ENCODE data around the gene MASP1. TPM values are rescaled to one million over a fixed set of nuclear protein-coding genes. Genes with fewer than 3 reads are reported as not detected.

Gene MASP1
- total RNA-seq, 1 experiment from 2014 or later: not detected

DNA sequence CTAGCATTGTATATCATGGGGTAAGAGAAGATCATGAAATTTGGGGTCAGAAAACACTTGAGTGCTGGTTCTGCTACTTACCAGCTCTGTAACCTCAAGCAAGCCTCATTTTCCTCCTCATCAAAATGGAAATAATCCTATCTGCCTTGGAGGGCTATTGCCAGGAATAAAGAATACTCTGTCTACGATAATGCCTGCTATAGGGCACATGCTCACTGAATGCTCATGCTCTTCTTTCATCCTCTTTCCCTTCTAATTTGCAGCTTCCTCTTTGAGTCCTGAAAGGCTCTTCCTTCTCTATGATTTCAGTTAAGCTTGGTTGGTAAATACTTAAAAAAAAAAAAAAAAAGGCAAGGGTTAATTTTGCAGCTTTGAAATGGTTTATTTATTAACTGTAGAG is 81.4 kb downstream of the MASP1 start:
- H3K4me3 ChIP-seq (ENCODE audit: low read depth in 2 of 2, low read length in 2 of 2): no peak overlapping the region
- no peak for TF ChIP-seq SIN3A (IDR thresholded peaks at IDR 0.05; ENCODE audit: borderline replicate concordance, insufficient read depth, low read depth, low read length)
- TF ChIP-seq, protein P1, sequence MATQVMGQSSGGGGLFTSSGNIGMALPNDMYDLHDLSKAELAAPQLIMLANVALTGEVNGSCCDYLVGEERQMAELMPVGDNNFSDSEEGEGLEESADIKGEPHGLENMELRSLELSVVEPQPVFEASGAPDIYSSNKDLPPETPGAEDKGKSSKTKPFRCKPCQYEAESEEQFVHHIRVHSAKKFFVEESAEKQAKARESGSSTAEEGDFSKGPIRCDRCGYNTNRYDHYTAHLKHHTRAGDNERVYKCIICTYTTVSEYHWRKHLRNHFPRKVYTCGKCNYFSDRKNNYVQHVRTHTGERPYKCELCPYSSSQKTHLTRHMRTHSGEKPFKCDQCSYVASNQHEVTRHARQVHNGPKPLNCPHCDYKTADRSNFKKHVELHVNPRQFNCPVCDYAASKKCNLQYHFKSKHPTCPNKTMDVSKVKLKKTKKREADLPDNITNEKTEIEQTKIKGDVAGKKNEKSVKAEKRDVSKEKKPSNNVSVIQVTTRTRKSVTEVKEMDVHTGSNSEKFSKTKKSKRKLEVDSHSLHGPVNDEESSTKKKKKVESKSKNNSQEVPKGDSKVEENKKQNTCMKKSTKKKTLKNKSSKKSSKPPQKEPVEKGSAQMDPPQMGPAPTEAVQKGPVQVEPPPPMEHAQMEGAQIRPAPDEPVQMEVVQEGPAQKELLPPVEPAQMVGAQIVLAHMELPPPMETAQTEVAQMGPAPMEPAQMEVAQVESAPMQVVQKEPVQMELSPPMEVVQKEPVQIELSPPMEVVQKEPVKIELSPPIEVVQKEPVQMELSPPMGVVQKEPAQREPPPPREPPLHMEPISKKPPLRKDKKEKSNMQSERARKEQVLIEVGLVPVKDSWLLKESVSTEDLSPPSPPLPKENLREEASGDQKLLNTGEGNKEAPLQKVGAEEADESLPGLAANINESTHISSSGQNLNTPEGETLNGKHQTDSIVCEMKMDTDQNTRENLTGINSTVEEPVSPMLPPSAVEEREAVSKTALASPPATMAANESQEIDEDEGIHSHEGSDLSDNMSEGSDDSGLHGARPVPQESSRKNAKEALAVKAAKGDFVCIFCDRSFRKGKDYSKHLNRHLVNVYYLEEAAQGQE (IDR thresholded peaks at IDR 0.05; ENCODE audit: insufficient read depth in 1 of 2, low read depth in 2 of 2, low read length in 1 of 2): no peak
- no peak for TF ChIP-seq POLR2AphosphoS5 (IDR thresholded peaks at IDR 0.05; ENCODE audit: low read depth, low read length)
- TF ChIP-seq TCF7L2 (IDR thresholded peaks at IDR 0.05; ENCODE audit: low read depth, low read length): no peak
- TF ChIP-seq, protein P2, sequence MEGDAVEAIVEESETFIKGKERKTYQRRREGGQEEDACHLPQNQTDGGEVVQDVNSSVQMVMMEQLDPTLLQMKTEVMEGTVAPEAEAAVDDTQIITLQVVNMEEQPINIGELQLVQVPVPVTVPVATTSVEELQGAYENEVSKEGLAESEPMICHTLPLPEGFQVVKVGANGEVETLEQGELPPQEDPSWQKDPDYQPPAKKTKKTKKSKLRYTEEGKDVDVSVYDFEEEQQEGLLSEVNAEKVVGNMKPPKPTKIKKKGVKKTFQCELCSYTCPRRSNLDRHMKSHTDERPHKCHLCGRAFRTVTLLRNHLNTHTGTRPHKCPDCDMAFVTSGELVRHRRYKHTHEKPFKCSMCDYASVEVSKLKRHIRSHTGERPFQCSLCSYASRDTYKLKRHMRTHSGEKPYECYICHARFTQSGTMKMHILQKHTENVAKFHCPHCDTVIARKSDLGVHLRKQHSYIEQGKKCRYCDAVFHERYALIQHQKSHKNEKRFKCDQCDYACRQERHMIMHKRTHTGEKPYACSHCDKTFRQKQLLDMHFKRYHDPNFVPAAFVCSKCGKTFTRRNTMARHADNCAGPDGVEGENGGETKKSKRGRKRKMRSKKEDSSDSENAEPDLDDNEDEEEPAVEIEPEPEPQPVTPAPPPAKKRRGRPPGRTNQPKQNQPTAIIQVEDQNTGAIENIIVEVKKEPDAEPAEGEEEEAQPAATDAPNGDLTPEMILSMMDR (IDR thresholded peaks at IDR 0.05): no peak
- DNase-seq (ENCODE audit: low read depth, low spot score): no peak
- H3K36me3 ChIP-seq (ENCODE audit: control insufficient read depth, insufficient read depth, low read length): no peaks in the 10 kb centered on the region
- no peak for ATAC-seq
- in situ Hi-C loops (cut with HindIII; ENCODE audit: low pct_unique_long_range_greater_than_20kb, low sequenced_read_pairs): no loop called here
- CTCF ChIA-PET: no interaction called here
- no TSS peak for BruUV-seq (replicated peaks)
- H3K9me3 ChIP-seq (ENCODE audit: control insufficient read depth, insufficient read depth, low read depth, low read length): no peaks in the 10 kb centered on the region
- H3K4me1 ChIP-seq (ENCODE audit: control insufficient read depth, insufficient read depth, low read length): no peaks in the 10 kb centered on the region
- POLR2A ChIA-PET: no interaction called here
- H3K27me3 ChIP-seq (ENCODE audit: control insufficient read depth, insufficient read depth, low read length): peaks cover 22% of the 10 kb centered on the region
- H3K27ac ChIP-seq (ENCODE audit: low read length): no peak overlapping the region
- intact Hi-C loops (cut with micrococcal nuclease; ENCODE audit: unreplicated experiment): no loop called here

DNA sequence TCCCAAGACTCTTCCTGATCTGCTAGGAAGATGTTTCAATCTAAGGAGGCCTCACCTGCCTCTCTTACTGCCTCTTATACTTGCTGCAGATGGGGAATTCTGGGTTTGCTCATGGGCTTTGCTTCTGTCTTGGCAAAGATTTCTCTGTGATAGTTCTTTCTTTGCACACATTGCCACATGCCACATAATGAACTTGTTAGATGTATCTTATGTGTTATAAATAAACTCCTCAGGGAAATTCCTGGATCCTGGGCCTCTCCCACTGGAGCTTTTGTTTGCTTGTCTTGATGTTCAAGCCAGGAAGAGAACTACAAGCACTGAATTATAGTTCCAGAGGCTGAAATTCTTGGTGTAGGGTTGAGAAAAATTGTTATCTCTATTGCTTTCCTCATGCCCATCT is 82.0 kb downstream of the MASP1 start:
- Histone ChIP-seq H3K27me3 (ENCODE audit: control insufficient read depth, insufficient read depth, low read length) (peaks cover 20% of the 10 kb centered on the region), H3K4me3 (ENCODE audit: low read depth in 2 of 2, low read length in 2 of 2) (no peak overlapping the region), H3K4me1 (ENCODE audit: control insufficient read depth, insufficient read depth, low read length) (no peaks in the 10 kb centered on the region), H3K27ac (ENCODE audit: low read length) (no peak overlapping the region), H3K36me3 (ENCODE audit: control insufficient read depth, insufficient read depth, low read length) (no peaks in the 10 kb centered on the region), H3K9me3 (ENCODE audit: control insufficient read depth, insufficient read depth, low read depth, low read length) (no peaks in the 10 kb centered on the region)
- ATAC-seq (no peak), DNase-seq (ENCODE audit: low read depth, low spot score) (no peak)
- ChIA-PET POLR2A (no interaction called here), CTCF (no interaction called here)
- in situ Hi-C loops (cut with HindIII; ENCODE audit: low pct_unique_long_range_greater_than_20kb, low sequenced_read_pairs): no loop called here
- intact Hi-C loops (cut with micrococcal nuclease; ENCODE audit: unreplicated experiment): no loop called here
- TF ChIP-seq POLR2AphosphoS5 (IDR thresholded peaks at IDR 0.05; ENCODE audit: low read depth, low read length): no peak
- BruUV-seq (replicated peaks): no TSS peak

DNA sequence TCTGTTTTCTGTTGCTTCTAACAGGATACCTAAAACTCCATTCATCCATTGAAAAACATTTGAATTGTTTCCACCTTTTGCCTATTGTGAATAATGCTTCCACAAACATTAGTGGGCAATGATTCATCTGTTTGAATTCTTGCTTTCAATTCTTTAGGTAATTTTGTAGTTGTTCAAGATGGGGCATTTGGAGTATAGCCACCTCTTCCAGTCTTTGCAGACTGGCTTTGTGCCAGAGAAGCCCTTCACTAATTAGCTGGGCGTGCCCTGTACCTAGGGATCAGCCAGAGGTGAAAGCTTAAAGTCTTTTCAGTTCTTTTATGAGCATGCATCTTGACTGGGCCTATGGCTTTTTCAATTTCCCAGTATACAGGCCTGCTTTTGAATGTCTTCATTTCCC is 83.4 kb downstream of the MASP1 start:
- Histone ChIP-seq H3K27ac (ENCODE audit: low read length) (no peak overlapping the region), H3K9me3 (ENCODE audit: control insufficient read depth, insufficient read depth, low read depth, low read length) (no peaks in the 10 kb centered on the region), H3K4me3 (ENCODE audit: low read depth in 2 of 2, low read length in 2 of 2) (no peak overlapping the region), H3K36me3 (ENCODE audit: control insufficient read depth, insufficient read depth, low read length) (no peaks in the 10 kb centered on the region), H3K27me3 (ENCODE audit: control insufficient read depth, insufficient read depth, low read length) (peaks cover 20% of the 10 kb centered on the region), H3K4me1 (ENCODE audit: control insufficient read depth, insufficient read depth, low read length) (no peaks in the 10 kb centered on the region)
- CTCF ChIA-PET: no interaction called here
- POLR2A ChIA-PET: no interaction called here
- intact Hi-C loops (cut with micrococcal nuclease; ENCODE audit: unreplicated experiment): no loop called here
- no peak for DNase-seq (ENCODE audit: low read depth, low spot score)
- no TSS peak for BruUV-seq (replicated peaks)
- no peak for ATAC-seq
- in situ Hi-C loops (cut with HindIII; ENCODE audit: low pct_unique_long_range_greater_than_20kb, low sequenced_read_pairs): no loop called here
- TF ChIP-seq, protein P2 (IDR thresholded peaks at IDR 0.05): no peak
- TF ChIP-seq TCF7L2 (IDR thresholded peaks at IDR 0.05; ENCODE audit: low read depth, low read length) (no peak), SIN3A (IDR thresholded peaks at IDR 0.05; ENCODE audit: borderline replicate concordance, insufficient read depth, low read depth, low read length) (no peak), POLR2AphosphoS5 (IDR thresholded peaks at IDR 0.05; ENCODE audit: low read depth, low read length) (no peak)
- TF ChIP-seq, protein P1 (IDR thresholded peaks at IDR 0.05; ENCODE audit: insufficient read depth in 1 of 2, low read depth in 2 of 2, low read length in 1 of 2): no peak
